Measurements from ENCODE around the gene FAM110C.

Gene FAM110C

GRCh38 chr2:84121-84520 is 37.8 kb upstream of the FAM110C start:
- Histone ChIP-seq H3K27me3 (ENCODE audit: insufficient read depth, low read length) (no peaks in the 10 kb centered on the region), H2AFZ (ENCODE audit: insufficient read depth, low read length, poor library complexity) (no peak overlapping the region), H2BK5ac (ENCODE audit: low read depth, low read length, poor library complexity) (no peak overlapping the region), H3K79me2 (ENCODE audit: control insufficient read depth, insufficient read depth, low read length, poor library complexity) (no peaks in the 10 kb centered on the region), H3K27ac (ENCODE audit: low read depth, low read length) (no peak overlapping the region), H4K12ac (ENCODE audit: low read depth, low read length) (no peak overlapping the region), H2BK12ac (ENCODE audit: low read length) (no peak overlapping the region), H3K4ac (ENCODE audit: low read depth, low read length) (no peak overlapping the region), H3K9me3 (ENCODE audit: insufficient read depth, low read depth, low read length) (peaks cover 2% of the 10 kb centered on the region), H3K4me3 (ENCODE audit: low read depth, low read length) (no peak overlapping the region), H4K8ac (ENCODE audit: low read depth, low read length) (no peak overlapping the region), H3K23ac (ENCODE audit: low read length) (no peak overlapping the region), H3K36me3 (ENCODE audit: control insufficient read depth in 1 of 2, insufficient read depth in 2 of 2, low read length in 2 of 2) (no peaks in the 10 kb centered on the region), H3K79me1 (ENCODE audit: low read length) (no peaks in the 10 kb centered on the region), H3K18ac (ENCODE audit: low read length) (no peak overlapping the region), H3K4me2 (ENCODE audit: low read length) (no peak overlapping the region), H3K14ac (ENCODE audit: low read length) (no peak overlapping the region), H4K91ac (ENCODE audit: low read depth, low read length) (no peak overlapping the region), H2BK120ac (ENCODE audit: insufficient read depth, low read length, poor library complexity) (no peak overlapping the region), H3K9ac (ENCODE audit: low read length) (no peak overlapping the region), H2AK5ac (ENCODE audit: low read length) (no peak overlapping the region), H3K4me1 (ENCODE audit: control insufficient read depth in 1 of 2, insufficient read depth in 2 of 2, low read length in 2 of 2) (no peaks in the 10 kb centered on the region)
- no peak for DNase-seq
- WGBS (ENCODE audit: extremely low coverage, insufficient coverage, insufficient read length) = no CpG with 5 or more reads among the region's 2 CpGs

GRCh38 chr2:80971-81736 is 34.8 kb upstream of the FAM110C start:
- H2AK5ac ChIP-seq (ENCODE audit: low read length) = no peak overlapping the region
- H3K4me2 ChIP-seq (ENCODE audit: low read length) = no peak overlapping the region
- H2BK120ac ChIP-seq (ENCODE audit: insufficient read depth, low read length, poor library complexity) = no peak overlapping the region
- H4K91ac ChIP-seq (ENCODE audit: low read depth, low read length) = no peak overlapping the region
- no peak overlapping the region for H4K8ac ChIP-seq (ENCODE audit: low read depth, low read length)
- H4K12ac ChIP-seq (ENCODE audit: low read depth, low read length) = no peak overlapping the region
- WGBS (ENCODE audit: extremely low coverage, insufficient coverage, insufficient read length) = no CpG with 5 or more reads among the region's 10 CpGs
- H2AFZ ChIP-seq (ENCODE audit: insufficient read depth, low read length, poor library complexity) = no peak overlapping the region
- no peak overlapping the region for H3K23ac ChIP-seq (ENCODE audit: low read length)
- no peak overlapping the region for H3K4ac ChIP-seq (ENCODE audit: low read depth, low read length)
- H3K18ac ChIP-seq (ENCODE audit: low read length) = no peak overlapping the region
- DNase-seq = no peak
- no peaks in the 10 kb centered on the region for H3K27me3 ChIP-seq (ENCODE audit: insufficient read depth, low read length)
- peaks cover 2% of the 10 kb centered on the region for H3K9me3 ChIP-seq (ENCODE audit: insufficient read depth, low read depth, low read length)
- no peak overlapping the region for H2BK12ac ChIP-seq (ENCODE audit: low read length)
- no peaks in the 10 kb centered on the region for H3K79me1 ChIP-seq (ENCODE audit: low read length)
- H3K4me1 ChIP-seq (ENCODE audit: control insufficient read depth in 1 of 2, insufficient read depth in 2 of 2, low read length in 2 of 2) = no peaks in the 10 kb centered on the region
- no peak overlapping the region for H3K14ac ChIP-seq (ENCODE audit: low read length)
- H3K4me3 ChIP-seq (ENCODE audit: low read depth, low read length) = no peak overlapping the region
- no peak overlapping the region for H3K9ac ChIP-seq (ENCODE audit: low read length)
- H3K27ac ChIP-seq (ENCODE audit: low read depth, low read length) = no peak overlapping the region
- no peaks in the 10 kb centered on the region for H3K79me2 ChIP-seq (ENCODE audit: control insufficient read depth, insufficient read depth, low read length, poor library complexity)
- H3K36me3 ChIP-seq (ENCODE audit: control insufficient read depth in 1 of 2, insufficient read depth in 2 of 2, low read length in 2 of 2) = no peaks in the 10 kb centered on the region
- no peak overlapping the region for H2BK5ac ChIP-seq (ENCODE audit: low read depth, low read length, poor library complexity)

GRCh38 chr2:80378-80777 is 34.1 kb upstream of the FAM110C start:
- Histone ChIP-seq H4K8ac (ENCODE audit: low read depth, low read length) (no peak overlapping the region), H3K23ac (ENCODE audit: low read length) (no peak overlapping the region), H2BK12ac (ENCODE audit: low read length) (no peak overlapping the region), H4K91ac (ENCODE audit: low read depth, low read length) (no peak overlapping the region), H3K18ac (ENCODE audit: low read length) (no peak overlapping the region), H2AFZ (ENCODE audit: insufficient read depth, low read length, poor library complexity) (no peak overlapping the region), H3K27ac (ENCODE audit: low read depth, low read length) (no peak overlapping the region), H3K27me3 (ENCODE audit: insufficient read depth, low read length) (no peaks in the 10 kb centered on the region), H3K4ac (ENCODE audit: low read depth, low read length) (no peak overlapping the region), H2AK5ac (ENCODE audit: low read length) (no peak overlapping the region), H4K12ac (ENCODE audit: low read depth, low read length) (no peak overlapping the region), H3K36me3 (ENCODE audit: control insufficient read depth in 1 of 2, insufficient read depth in 2 of 2, low read length in 2 of 2) (no peaks in the 10 kb centered on the region), H3K4me3 (ENCODE audit: low read depth, low read length) (no peak overlapping the region), H3K79me2 (ENCODE audit: control insufficient read depth, insufficient read depth, low read length, poor library complexity) (no peaks in the 10 kb centered on the region), H2BK120ac (ENCODE audit: insufficient read depth, low read length, poor library complexity) (no peak overlapping the region), H3K14ac (ENCODE audit: low read length) (no peak overlapping the region), H3K9ac (ENCODE audit: low read length) (no peak overlapping the region), H3K4me1 (ENCODE audit: control insufficient read depth in 1 of 2, insufficient read depth in 2 of 2, low read length in 2 of 2) (no peaks in the 10 kb centered on the region), H3K4me2 (ENCODE audit: low read length) (no peak overlapping the region), H3K79me1 (ENCODE audit: low read length) (no peaks in the 10 kb centered on the region), H2BK5ac (ENCODE audit: low read depth, low read length, poor library complexity) (no peak overlapping the region), H3K9me3 (ENCODE audit: insufficient read depth, low read depth, low read length) (peaks cover 2% of the 10 kb centered on the region)
- no peak for DNase-seq
- WGBS (ENCODE audit: extremely low coverage, insufficient coverage, insufficient read length) = no CpG with 5 or more reads among the region's 4 CpGs

GRCh38 chr2:71309-72035 is 25.2 kb upstream of the FAM110C start:
- no peak overlapping the region for H2AK5ac ChIP-seq (ENCODE audit: low read length)
- H3K79me1 ChIP-seq (ENCODE audit: low read length) = no peaks in the 10 kb centered on the region
- WGBS (ENCODE audit: extremely low coverage, insufficient coverage, insufficient read length) = no CpG with 5 or more reads among the region's 5 CpGs
- no peak overlapping the region for H3K18ac ChIP-seq (ENCODE audit: low read length)
- no peak overlapping the region for H4K12ac ChIP-seq (ENCODE audit: low read depth, low read length)
- H2BK120ac ChIP-seq (ENCODE audit: insufficient read depth, low read length, poor library complexity) = no peak overlapping the region
- no peak for DNase-seq
- no peak overlapping the region for H3K14ac ChIP-seq (ENCODE audit: low read length)
- H3K79me2 ChIP-seq (ENCODE audit: control insufficient read depth, insufficient read depth, low read length, poor library complexity) = no peaks in the 10 kb centered on the region
- H3K4ac ChIP-seq (ENCODE audit: low read depth, low read length) = no peak overlapping the region
- H4K91ac ChIP-seq (ENCODE audit: low read depth, low read length) = no peak overlapping the region
- no peak overlapping the region for H3K27ac ChIP-seq (ENCODE audit: low read depth, low read length)
- no peaks in the 10 kb centered on the region for H3K27me3 ChIP-seq (ENCODE audit: insufficient read depth, low read length)
- no peak overlapping the region for H3K4me2 ChIP-seq (ENCODE audit: low read length)
- no peak overlapping the region for H2BK5ac ChIP-seq (ENCODE audit: low read depth, low read length, poor library complexity)
- no peaks in the 10 kb centered on the region for H3K4me1 ChIP-seq (ENCODE audit: control insufficient read depth in 1 of 2, insufficient read depth in 2 of 2, low read length in 2 of 2)
- H2AFZ ChIP-seq (ENCODE audit: insufficient read depth, low read length, poor library complexity) = no peak overlapping the region
- no peak overlapping the region for H3K23ac ChIP-seq (ENCODE audit: low read length)
- H4K8ac ChIP-seq (ENCODE audit: low read depth, low read length) = no peak overlapping the region
- H3K9ac ChIP-seq (ENCODE audit: low read length) = no peak overlapping the region
- H2BK12ac ChIP-seq (ENCODE audit: low read length) = no peak overlapping the region
- H3K9me3 ChIP-seq (ENCODE audit: insufficient read depth, low read depth, low read length) = no peaks in the 10 kb centered on the region
- H3K36me3 ChIP-seq (ENCODE audit: control insufficient read depth in 1 of 2, insufficient read depth in 2 of 2, low read length in 2 of 2) = no peaks in the 10 kb centered on the region
- no peak overlapping the region for H3K4me3 ChIP-seq (ENCODE audit: low read depth, low read length)

All from trophoblast cell (in vitro differentiated cells and primary cell).